Body of pancreas (tissue), 4 donors: Measurements from ENCODE around the gene CEACAM19.

Source experiments
- CTCF ChIP-seq, 7 experiments: fragments of 450-650 bp in 4 of 7; fragments of 200-600 bp in 3 of 7; sonication (generic) in 3 of 7; IDR thresholded peaks; one replicate each; pipeline ENCODE4 v1.5.1; 2016 to 2019; ENCODE audit warnings: antibody characterized with exemption in 7 of 7
- POLR2A ChIP-seq, 3 donors: fragments of 450-650 bp; IDR thresholded peaks; one replicate each; pipeline ENCODE4 v1.6.1; 2016; ENCODE audit warnings: antibody characterized with exemption in 3 of 3, mild to moderate bottlenecking in 2 of 3

DNA sequence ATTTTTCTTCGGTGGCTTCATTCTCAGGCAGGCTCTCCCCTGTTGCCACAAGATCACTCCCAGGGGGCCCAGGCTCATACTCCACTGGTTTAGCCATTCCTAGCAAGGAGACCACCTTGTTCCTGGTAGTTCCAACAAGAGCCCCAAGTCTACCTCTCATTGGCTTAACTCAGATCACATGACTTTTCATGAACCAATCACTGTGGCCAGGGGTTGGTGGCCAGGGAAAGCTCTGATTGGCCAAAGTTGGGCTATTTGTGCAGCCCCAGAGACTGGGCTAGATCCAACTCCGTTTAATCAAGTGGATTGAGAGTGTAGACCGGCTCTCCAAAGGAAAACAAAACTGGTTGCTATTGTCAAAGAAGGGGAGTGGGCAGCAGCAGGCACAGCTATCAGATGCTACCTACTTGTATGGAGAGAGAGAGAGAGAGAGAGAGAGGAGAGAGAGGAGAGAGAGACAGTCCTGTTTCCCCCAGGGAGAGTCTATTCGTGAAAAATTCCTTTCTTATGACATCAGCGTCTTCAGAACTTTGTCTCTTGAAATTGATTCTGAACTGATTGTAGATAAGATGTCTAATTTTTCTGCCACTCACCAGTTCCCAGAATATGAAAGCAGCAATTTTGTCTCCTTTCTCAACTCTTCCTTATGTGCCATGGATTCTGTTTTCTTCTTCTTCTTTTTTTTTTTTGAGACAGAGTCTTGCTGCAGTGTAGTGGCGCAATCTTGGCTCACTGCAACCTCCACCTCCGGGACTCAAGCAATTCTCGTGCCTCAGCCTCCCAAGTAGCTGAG is 5.9 kb downstream of the CEACAM19 start:
- TF ChIP-seq CTCF (IDR thresholded peaks at IDR 0.05) (no peak), POLR2A (IDR thresholded peaks at IDR 0.05) (no peak)
